ENCODE measurements around the gene AAK1. TPM values are rescaled to one million over a fixed set of nuclear protein-coding genes. Genes with fewer than 3 reads are reported as not detected.
"Not testable (repeated sequence)": the region's sequence is repeated elsewhere in the genome, so short reads cannot be mapped to it uniquely, and the experiment has no call there.

The AAK1 gene
- total RNA-seq, 2 donors from 2014 or later = 55.2 to 77.9 TPM

DNA sequence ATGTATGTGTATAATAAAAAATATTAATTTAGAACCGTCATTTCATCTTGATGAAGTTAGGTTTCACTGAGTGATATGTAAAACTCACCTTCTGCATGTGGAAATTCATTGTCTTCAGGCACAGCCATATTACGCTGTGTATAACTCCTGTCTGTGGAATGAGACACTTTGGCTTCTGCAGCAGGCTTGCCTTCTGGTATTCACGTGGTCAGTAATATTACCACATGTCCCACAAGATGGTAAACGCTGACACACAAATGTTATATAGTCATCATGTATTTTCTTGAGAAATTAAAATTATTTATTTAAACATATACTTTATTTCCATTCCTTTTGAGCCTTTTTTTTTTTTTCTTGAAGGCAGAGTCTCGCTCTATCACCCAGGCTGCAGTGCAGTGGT, 25.1 kb upstream of the AAK1 start:
- ATAC-seq (ENCODE audit: insufficient number of reproducible peaks, low FRiP score, low read depth) (no peak), DNase-seq (ENCODE audit: low spot score) (no peak)
- Histone ChIP-seq H3K27ac (no peak overlapping the region), H3K27me3 (replicated peaks; ENCODE audit: insufficient read depth) (no peaks in the 10 kb centered on the region), H3K4me1 (ENCODE audit: control insufficient read depth in 1 of 2, low read depth in 2 of 2) (peaks cover 4 to 9% of the 10 kb centered on the region in 2 donors), H3K9me3 (no peaks in the 10 kb centered on the region), H3K36me3 (no peaks in the 10 kb centered on the region), H3K4me3 (no peak overlapping the region)
- no peak for TF ChIP-seq CTCF (IDR thresholded peaks at IDR 0.05)

GRCh38 chr2:69667805-69668382, 24.4 kb upstream of the AAK1 start:
- Histone ChIP-seq H3K36me3 (no peaks in the 10 kb centered on the region), H3K27me3 (replicated peaks; ENCODE audit: insufficient read depth) (no peaks in the 10 kb centered on the region), H3K9me3 (no peaks in the 10 kb centered on the region), H3K4me1 (ENCODE audit: control insufficient read depth in 1 of 2, low read depth in 2 of 2) (peaks cover 4 to 7% of the 10 kb centered on the region in 2 donors), H3K4me3 (no peak overlapping the region), H3K27ac (no peak overlapping the region)
- no peak for DNase-seq (ENCODE audit: low spot score)
- no peak for ATAC-seq (ENCODE audit: insufficient number of reproducible peaks, low FRiP score, low read depth)
- no peak for TF ChIP-seq CTCF (IDR thresholded peaks at IDR 0.05)

- H3K4me1 ChIP-seq (ENCODE audit: control insufficient read depth in 1 of 2, low read depth in 2 of 2) = peaks cover 4 to 7% of the 10 kb centered on the region in 2 donors
- H3K36me3 ChIP-seq = no peaks in the 10 kb centered on the region
- H3K27ac ChIP-seq = no peak overlapping the region
- no peaks in the 10 kb centered on the region for H3K27me3 ChIP-seq (replicated peaks; ENCODE audit: insufficient read depth)
- no peaks in the 10 kb centered on the region for H3K9me3 ChIP-seq
- DNase-seq (ENCODE audit: low spot score) = no peak
- TF ChIP-seq CTCF (IDR thresholded peaks at IDR 0.05) = no peak
- no peak for ATAC-seq (ENCODE audit: insufficient number of reproducible peaks, low FRiP score, low read depth)
- no peak overlapping the region for H3K4me3 ChIP-seq
Measured at GRCh38 chr2:69665152-69665551, 21.6 kb upstream of the AAK1 start.

GRCh38 chr2:69663860-69664259, 20.3 kb upstream of the AAK1 start:
- no peak for ATAC-seq (ENCODE audit: insufficient number of reproducible peaks, low FRiP score, low read depth)
- DNase-seq (ENCODE audit: low spot score) = no peak

GRCh38 chr2:69662547-69662946, 19.0 kb upstream of the AAK1 start:
- not testable (repeated sequence) for H3K27ac ChIP-seq; ATAC-seq (ENCODE audit: insufficient number of reproducible peaks, low FRiP score, low read depth); H3K9me3 ChIP-seq; DNase-seq (ENCODE audit: low spot score); H3K36me3 ChIP-seq; H3K4me1 ChIP-seq (ENCODE audit: control insufficient read depth in 1 of 2, low read depth in 2 of 2); H3K27me3 ChIP-seq (replicated peaks; ENCODE audit: insufficient read depth); H3K4me3 ChIP-seq

More at GRCh38 chr2:69663860-69664259, 20.3 kb upstream of the AAK1 start:
- Histone ChIP-seq H3K27me3 (replicated peaks; ENCODE audit: insufficient read depth) (no peaks in the 10 kb centered on the region), H3K9me3 (no peaks in the 10 kb centered on the region), H3K36me3 (no peaks in the 10 kb centered on the region), H3K4me1 (ENCODE audit: control insufficient read depth in 1 of 2, low read depth in 2 of 2) (peaks cover 4 to 7% of the 10 kb centered on the region in 2 donors), H3K4me3 (no peak overlapping the region), H3K27ac (no peak overlapping the region)
- no peak for TF ChIP-seq CTCF (IDR thresholded peaks at IDR 0.05)

- Histone ChIP-seq H3K27ac (no peak overlapping the region), H3K36me3 (no peaks in the 10 kb centered on the region), H3K27me3 (replicated peaks; ENCODE audit: insufficient read depth) (no peaks in the 10 kb centered on the region), H3K9me3 (no peaks in the 10 kb centered on the region), H3K4me3 (no peak overlapping the region), H3K4me1 (ENCODE audit: control insufficient read depth in 1 of 2, low read depth in 2 of 2) (no peaks in the 10 kb centered on the region)
- no peak for TF ChIP-seq CTCF (IDR thresholded peaks at IDR 0.05)
- DNase-seq (ENCODE audit: low spot score) = no peak
- ATAC-seq (ENCODE audit: insufficient number of reproducible peaks, low FRiP score, low read depth) = no peak
Measured at GRCh38 chr2:69660637-69661036, 17.1 kb upstream of the AAK1 start.

Data from thoracic aorta (tissue), 2 donors.